GM12878 (cell line): Measurements from ENCODE around the gene SIK2. TPM values are rescaled to one million over a fixed set of nuclear protein-coding genes. Genes with fewer than 3 reads are reported as not detected.

Source experiments
- ATAC-seq: fragments of 200-7000 bp; cut with Tn5 transposase; 3 replicates; pipeline ENCODE4 v1.9.1; 2020; ENCODE audit warnings: mild to moderate bottlenecking, moderate library complexity
- BruUV-seq: library from RNA; stranded (reverse); fragments of 400-500 nt; replicated peaks from 2 replicates; lab custom pipeline; 2021; lab: Mats Ljungman, UMichigan
- CTCF ChIA-PET: fragments of 300-600 bp; sonication (Branson Sonifier 250); formaldehyde crosslinking; extraction: SDS; loops from one replicate; lab custom pipeline; 2021; ENCODE audit warnings: inconsistent platforms; lab: Yijun Ruan, JAX
- POLR2A ChIA-PET: fragments of 350-600 bp; formaldehyde crosslinking; extraction: SDS; loops from one replicate; lab custom pipeline; 2021; ENCODE audit warnings: inconsistent platforms; lab: Charles Lee
- RAD21 ChIA-PET: fragments of 300-600 bp; sonication (Branson Sonifier 250); formaldehyde crosslinking; loops from one replicate; lab custom pipeline; 2023; ENCODE audit warnings: antibody characterized with exemption; ENCODE audit not compliant: unreplicated experiment; lab: Charles Lee
- SMC1A ChIA-PET: fragments of 300-600 bp; sonication (Branson Sonifier 250); formaldehyde crosslinking; loops from one replicate; lab custom pipeline; 2023; ENCODE audit not compliant: unreplicated experiment, uncharacterized antibody; lab: Charles Lee
- DNase-seq: peaks from one replicate; pipeline ENCODE4 v3.0.0-alpha.2; 2011; ENCODE audit warnings: low read depth, low spot score
- FAIRE-seq: peaks from 3 replicates; lab custom pipeline; 2011; peaks lifted over from hg19 to GRCh38; lab: Jason Lieb, UNC
- H2AFZ ChIP-seq: 2 replicates; pipeline ENCODE4 v1.6.0; 2011; ENCODE audit warnings: low read depth, low read length, control low read depth; ENCODE audit not compliant: control insufficient read depth
- H3K27ac ChIP-seq: 2 replicates; pipeline ENCODE4 v1.5.1; 2011; ENCODE audit warnings: control low read depth; ENCODE audit not compliant: control insufficient read depth, insufficient read depth
- H3K27me3 ChIP-seq, 2 experiments: replicated peaks in 1 of 2; 2 replicates each; pipeline versions ENCODE4 v1.6.0 to v1.6.1; 2011; ENCODE audit warnings: low read length in 1 of 2; ENCODE audit not compliant: control insufficient read depth in 2 of 2, insufficient read depth in 2 of 2
- H3K36me3 ChIP-seq, 2 experiments: 2 replicates each; pipeline ENCODE4 v1.5.1; 2011; ENCODE audit warnings: low read length in 1 of 2; ENCODE audit not compliant: control insufficient read depth in 2 of 2, insufficient read depth in 2 of 2
- H3K4me1 ChIP-seq: 2 replicates; pipeline ENCODE4 v1.6.1; 2011; ENCODE audit warnings: mild to moderate bottlenecking, low read length, moderate library complexity, mixed read lengths; ENCODE audit not compliant: control insufficient read depth, insufficient read depth
- H3K4me2 ChIP-seq: 2 replicates; pipeline ENCODE4 v1.6.0; 2011; ENCODE audit warnings: control low read depth; ENCODE audit not compliant: control insufficient read depth, insufficient read depth
- H3K4me3 ChIP-seq: fragments of 200-600 bp; sonication (generic); 2 replicates; pipeline ENCODE4 v1.5.1; 2016
- H3K79me2 ChIP-seq: 2 replicates; pipeline ENCODE4 v1.6.0; 2011; ENCODE audit warnings: low read length; ENCODE audit not compliant: control insufficient read depth, insufficient read depth
- H3K9ac ChIP-seq: 2 replicates; pipeline ENCODE4 v1.8.0; 2011; ENCODE audit warnings: low read length, control low read depth, mixed read lengths; ENCODE audit not compliant: control insufficient read depth, insufficient read depth
- H3K9me3 ChIP-seq: replicated peaks from 3 replicates; pipeline ENCODE4 v1.5.1; 2011; ENCODE audit warnings: mild to moderate bottlenecking, low read length; ENCODE audit not compliant: control insufficient read depth, insufficient read depth
- H4K20me1 ChIP-seq: 2 replicates; pipeline ENCODE4 v1.6.0; 2011; ENCODE audit not compliant: control insufficient read depth, insufficient read depth
- CHD4 ChIP-seq: fragments of 200-600 bp; sonication (generic); IDR thresholded peaks from 2 replicates; pipeline ENCODE4 v1.6.1; 2016; ENCODE audit warnings: mild to moderate bottlenecking
- DPF2 ChIP-seq: fragments of 450-650 bp; IDR thresholded peaks from 2 replicates; pipeline ENCODE4 v1.6.1; 2017; ENCODE audit warnings: mild to moderate bottlenecking
- KDM1A ChIP-seq: fragments of 200-600 bp; sonication (generic); IDR thresholded peaks from 2 replicates; pipeline ENCODE4 v1.6.1; 2016; ENCODE audit warnings: borderline replicate concordance
- POU2F2 ChIP-seq: IDR thresholded peaks from 3 replicates; pipeline ENCODE4 v1.6.1; 2011; ENCODE audit warnings: low read depth, mild to moderate bottlenecking, low read length, borderline replicate concordance
- RELA ChIP-seq: fragments of 450-650 bp; IDR thresholded peaks from 2 replicates; pipeline ENCODE4 v1.8.0; 2014; ENCODE audit warnings: borderline replicate concordance; ENCODE audit not compliant: partially characterized antibody
- RFX5 ChIP-seq: IDR thresholded peaks from 2 replicates; pipeline ENCODE4 v1.6.1; 2011; ENCODE audit warnings: low read depth, low read length, improper control_type of control experiment
- SP1 ChIP-seq: IDR thresholded peaks from one replicate; pipeline ENCODE4 v1.6.1; 2011; ENCODE audit warnings: low read depth, low read length
- SUZ12 ChIP-seq: fragments of 200-600 bp; sonication (generic); IDR thresholded peaks from one replicate; pipeline ENCODE4 v1.6.1; 2018; ENCODE audit warnings: antibody characterized with exemption, mild to moderate bottlenecking; ENCODE audit not compliant: unreplicated experiment
- TBL1XR1 ChIP-seq: IDR thresholded peaks from 2 replicates; pipeline ENCODE4 v1.6.1; 2012; ENCODE audit warnings: low read depth, low read length, improper control_type of control experiment
- YY1 ChIP-seq: IDR thresholded peaks from 2 replicates; pipeline ENCODE4 v1.6.1; 2011; ENCODE audit warnings: low read depth, mild to moderate bottlenecking, low read length
- ZBTB33 ChIP-seq: fragments of 450-650 bp; IDR thresholded peaks from 2 replicates; pipeline ENCODE4 v1.6.1; 2017; ENCODE audit warnings: mild to moderate bottlenecking
- WGBS: methylation state at CpG from one replicate; pipeline ENCODE4 v1.1.6; 2016; ENCODE audit warnings: low lambda C conversion rate; ENCODE audit not compliant: insufficient replicate concordance, insufficient coverage; ENCODE audit errors: missing lambda C conversion rate; 5-methylcytosine and 5-hydroxymethylcytosine counted together
- in situ Hi-C: fragments of 300-500 bp; cut with MboI; formaldehyde crosslinking; loops from 9 replicates; pipeline ENCODE4 v1.14.3; 2018; ENCODE audit warnings: mixed read lengths
- intact Hi-C: fragments of 100-400 bp; cut with micrococcal nuclease; formaldehyde crosslinking; loops from one replicate; pipeline ENCODE4 v1.14.2; 2022; ENCODE audit not compliant: unreplicated experiment
- polyA plus RNA-seq, 11 experiments: library from polyadenylated mRNA; depleted of rRNA in 4 of 11; unstranded in 6 of 11; stranded (reverse) in 5 of 11; fragments of >200 nt; fragmentation: Nextera tagmentation in 4 of 11; fragmentation: Illumina TruSeq in 1 of 11; extraction: Ambion mirVana in 4 of 11; extraction: Trizol in 1 of 11; gene quantifications; 1 replicate in 1 of 11; 2 replicates in 10 of 11; pipeline versions ENCODE4 v1.2.1 to v1.2.3, GENCODE V29; 2011 to 2016; ENCODE audit warnings: inconsistent platforms in 2 of 11, missing spikeins in 2 of 11, low read depth in 1 of 11
- total RNA-seq, 4 experiments: library from RNA; depleted of rRNA in 3 of 4; stranded (reverse); fragments of >200 nt in 3 of 4; fragmentation: Illumina TruSeq in 1 of 4; extraction: Trizol in 1 of 4; gene quantifications; 2 replicates each; pipeline versions ENCODE4 v1.2.1 to v1.2.3, GENCODE V29; 2013 to 2021
- TF ChIP-seq, protein P1 (sequence below): fragments of 450-650 bp; formaldehyde crosslinking; IDR thresholded peaks from 2 replicates; pipeline ENCODE4 v1.4.0; 2020; ENCODE audit warnings: mild to moderate bottlenecking, moderate library complexity
- TF ChIP-seq, protein P2 (sequence below): fragments of 450-650 bp; IDR thresholded peaks from 2 replicates; pipeline ENCODE4 v1.6.1; 2017; ENCODE audit warnings: mild to moderate bottlenecking, moderate library complexity
- TF ChIP-seq, protein P3 (sequence below): fragments of 450-650 bp; IDR thresholded peaks from 2 replicates; pipeline ENCODE4 v1.6.1; 2017; ENCODE audit warnings: low read depth, mild to moderate bottlenecking, moderate library complexity

Gene SIK2
- total and polyA plus RNA-seq, 10 of the 15 experiments (the other 5 are each of a cell fraction or from before 2014, with no cell fraction given) = 0.97 to 14.2 (median 4.5) TPM

DNA sequence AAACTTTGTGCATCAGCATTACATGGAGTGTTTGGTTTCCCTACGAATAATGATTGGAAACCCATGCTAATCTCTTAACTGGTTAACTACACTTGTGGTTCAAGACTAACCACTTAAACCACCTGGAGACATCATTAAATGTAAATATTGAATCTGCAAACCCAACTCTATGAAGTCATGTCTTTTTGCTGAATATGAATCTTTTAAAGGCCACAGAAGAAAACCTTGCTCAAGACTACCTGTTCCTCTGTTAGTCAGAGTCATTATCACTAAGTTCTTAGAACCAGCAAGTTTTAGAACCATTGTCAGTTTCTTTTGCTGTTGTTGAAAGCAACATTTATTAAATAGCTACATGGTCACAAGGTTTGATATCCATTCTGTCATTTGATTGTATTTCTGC lies 70.7 kb downstream of the SIK2 start:
- H3K27me3 ChIP-seq = no peaks in the 10 kb centered on the region
- no peak overlapping the region for H3K27ac ChIP-seq
- RAD21 ChIA-PET = no interaction called here
- BruUV-seq = no TSS peak
- no peaks in the 10 kb centered on the region for H3K9me3 ChIP-seq
- 59% methylated on average over 1 of the region's 1 CpG for WGBS
- no peak overlapping the region for H3K9ac ChIP-seq
- CTCF ChIA-PET = interaction anchor here (0.6 to 1.3 kb wide), 2 partner anchors 68 to 541 kb away, joined by 3 to 4 read pairs; no protein-coding TSS in a partner anchor
- no peaks in the 10 kb centered on the region for H3K4me1 ChIP-seq
- FAIRE-seq = no peak
- no peak for DNase-seq
- intact Hi-C loops = no loop called here
- H2AFZ ChIP-seq = no peak overlapping the region
- peaks cover 1 to 2% of the 10 kb centered on the region in 2 experiments; a peak in 2 of 4 replicates for H3K36me3 ChIP-seq
- in situ Hi-C loops = no loop called here
- TF ChIP-seq, protein P1, sequence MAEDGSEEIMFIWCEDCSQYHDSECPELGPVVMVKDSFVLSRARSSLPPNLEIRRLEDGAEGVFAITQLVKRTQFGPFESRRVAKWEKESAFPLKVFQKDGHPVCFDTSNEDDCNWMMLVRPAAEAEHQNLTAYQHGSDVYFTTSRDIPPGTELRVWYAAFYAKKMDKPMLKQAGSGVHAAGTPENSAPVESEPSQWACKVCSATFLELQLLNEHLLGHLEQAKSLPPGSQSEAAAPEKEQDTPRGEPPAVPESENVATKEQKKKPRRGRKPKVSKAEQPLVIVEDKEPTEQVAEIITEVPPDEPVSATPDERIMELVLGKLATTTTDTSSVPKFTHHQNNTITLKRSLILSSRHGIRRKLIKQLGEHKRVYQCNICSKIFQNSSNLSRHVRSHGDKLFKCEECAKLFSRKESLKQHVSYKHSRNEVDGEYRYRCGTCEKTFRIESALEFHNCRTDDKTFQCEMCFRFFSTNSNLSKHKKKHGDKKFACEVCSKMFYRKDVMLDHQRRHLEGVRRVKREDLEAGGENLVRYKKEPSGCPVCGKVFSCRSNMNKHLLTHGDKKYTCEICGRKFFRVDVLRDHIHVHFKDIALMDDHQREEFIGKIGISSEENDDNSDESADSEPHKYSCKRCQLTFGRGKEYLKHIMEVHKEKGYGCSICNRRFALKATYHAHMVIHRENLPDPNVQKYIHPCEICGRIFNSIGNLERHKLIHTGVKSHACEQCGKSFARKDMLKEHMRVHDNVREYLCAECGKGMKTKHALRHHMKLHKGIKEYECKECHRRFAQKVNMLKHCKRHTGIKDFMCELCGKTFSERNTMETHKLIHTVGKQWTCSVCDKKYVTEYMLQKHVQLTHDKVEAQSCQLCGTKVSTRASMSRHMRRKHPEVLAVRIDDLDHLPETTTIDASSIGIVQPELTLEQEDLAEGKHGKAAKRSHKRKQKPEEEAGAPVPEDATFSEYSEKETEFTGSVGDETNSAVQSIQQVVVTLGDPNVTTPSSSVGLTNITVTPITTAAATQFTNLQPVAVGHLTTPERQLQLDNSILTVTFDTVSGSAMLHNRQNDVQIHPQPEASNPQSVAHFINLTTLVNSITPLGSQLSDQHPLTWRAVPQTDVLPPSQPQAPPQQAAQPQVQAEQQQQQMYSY (CRISPR knock-in tag) = no peak
- TF ChIP-seq CHD4 (no peak), YY1 (no peak), SP1 (no peak), SUZ12 (no peak), RFX5 (no peak), TBL1XR1 (no peak), POU2F2 (no peak), DPF2 (no peak), ZBTB33 (no peak), KDM1A (no peak), RELA (no peak)
- TF ChIP-seq, protein P2, sequence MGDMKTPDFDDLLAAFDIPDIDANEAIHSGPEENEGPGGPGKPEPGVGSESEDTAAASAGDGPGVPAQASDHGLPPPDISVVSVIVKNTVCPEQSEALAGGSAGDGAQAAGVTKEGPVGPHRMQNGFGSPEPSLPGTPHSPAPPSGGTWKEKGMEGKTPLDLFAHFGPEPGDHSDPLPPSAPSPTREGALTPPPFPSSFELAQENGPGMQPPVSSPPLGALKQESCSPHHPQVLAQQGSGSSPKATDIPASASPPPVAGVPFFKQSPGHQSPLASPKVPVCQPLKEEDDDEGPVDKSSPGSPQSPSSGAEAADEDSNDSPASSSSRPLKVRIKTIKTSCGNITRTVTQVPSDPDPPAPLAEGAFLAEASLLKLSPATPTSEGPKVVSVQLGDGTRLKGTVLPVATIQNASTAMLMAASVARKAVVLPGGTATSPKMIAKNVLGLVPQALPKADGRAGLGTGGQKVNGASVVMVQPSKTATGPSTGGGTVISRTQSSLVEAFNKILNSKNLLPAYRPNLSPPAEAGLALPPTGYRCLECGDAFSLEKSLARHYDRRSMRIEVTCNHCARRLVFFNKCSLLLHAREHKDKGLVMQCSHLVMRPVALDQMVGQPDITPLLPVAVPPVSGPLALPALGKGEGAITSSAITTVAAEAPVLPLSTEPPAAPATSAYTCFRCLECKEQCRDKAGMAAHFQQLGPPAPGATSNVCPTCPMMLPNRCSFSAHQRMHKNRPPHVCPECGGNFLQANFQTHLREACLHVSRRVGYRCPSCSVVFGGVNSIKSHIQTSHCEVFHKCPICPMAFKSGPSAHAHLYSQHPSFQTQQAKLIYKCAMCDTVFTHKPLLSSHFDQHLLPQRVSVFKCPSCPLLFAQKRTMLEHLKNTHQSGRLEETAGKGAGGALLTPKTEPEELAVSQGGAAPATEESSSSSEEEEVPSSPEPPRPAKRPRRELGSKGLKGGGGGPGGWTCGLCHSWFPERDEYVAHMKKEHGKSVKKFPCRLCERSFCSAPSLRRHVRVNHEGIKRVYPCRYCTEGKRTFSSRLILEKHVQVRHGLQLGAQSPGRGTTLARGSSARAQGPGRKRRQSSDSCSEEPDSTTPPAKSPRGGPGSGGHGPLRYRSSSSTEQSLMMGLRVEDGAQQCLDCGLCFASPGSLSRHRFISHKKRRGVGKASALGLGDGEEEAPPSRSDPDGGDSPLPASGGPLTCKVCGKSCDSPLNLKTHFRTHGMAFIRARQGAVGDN = no peak
- TF ChIP-seq, protein P3, sequence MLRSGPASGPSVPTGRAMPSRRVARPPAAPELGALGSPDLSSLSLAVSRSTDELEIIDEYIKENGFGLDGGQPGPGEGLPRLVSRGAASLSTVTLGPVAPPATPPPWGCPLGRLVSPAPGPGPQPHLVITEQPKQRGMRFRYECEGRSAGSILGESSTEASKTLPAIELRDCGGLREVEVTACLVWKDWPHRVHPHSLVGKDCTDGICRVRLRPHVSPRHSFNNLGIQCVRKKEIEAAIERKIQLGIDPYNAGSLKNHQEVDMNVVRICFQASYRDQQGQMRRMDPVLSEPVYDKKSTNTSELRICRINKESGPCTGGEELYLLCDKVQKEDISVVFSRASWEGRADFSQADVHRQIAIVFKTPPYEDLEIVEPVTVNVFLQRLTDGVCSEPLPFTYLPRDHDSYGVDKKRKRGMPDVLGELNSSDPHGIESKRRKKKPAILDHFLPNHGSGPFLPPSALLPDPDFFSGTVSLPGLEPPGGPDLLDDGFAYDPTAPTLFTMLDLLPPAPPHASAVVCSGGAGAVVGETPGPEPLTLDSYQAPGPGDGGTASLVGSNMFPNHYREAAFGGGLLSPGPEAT = no peak
- SMC1A ChIA-PET = interaction anchor here (0.6 to 4.1 kb wide), 7 partner anchors 13 to 131 kb away, joined by 3 to 15 read pairs (median 4); no protein-coding TSS in a partner anchor
- no peak overlapping the region for H3K4me3 ChIP-seq
- H3K4me2 ChIP-seq = no peak overlapping the region
- no peak for ATAC-seq
- H3K79me2 ChIP-seq = no peaks in the 10 kb centered on the region
- no peaks in the 10 kb centered on the region for H4K20me1 ChIP-seq
- POLR2A ChIA-PET = interaction anchor here (1.2 kb wide), 1 partner anchor 26 kb away, joined by 3 read pairs; no protein-coding TSS in a partner anchor
